Fibroblast of lung (primary cell): ENCODE data around the gene ATP10B. TPM values are rescaled to one million over a fixed set of nuclear protein-coding genes. Genes with fewer than 3 reads are reported as not detected.

ENCODE experiments used
- DNase-seq, 2 donors: peaks; one replicate each; pipeline versions ENCODE4 v3.0.0 to v3.0.0-alpha.2; 2010; ENCODE audit warnings: low read depth in 2 of 2
- H2AFZ ChIP-seq: 2 replicates; pipeline ENCODE4 v1.5.1; 2012; ENCODE audit warnings: low read length, control low read depth, inconsistent platforms
- H3K27ac ChIP-seq: 2 replicates; pipeline ENCODE4 v1.5.1; 2011; ENCODE audit warnings: low read length, control low read depth; ENCODE audit not compliant: insufficient read depth
- H3K27me3 ChIP-seq: 2 replicates; pipeline ENCODE4 v1.5.1; 2011; ENCODE audit warnings: mild to moderate bottlenecking, low read length; ENCODE audit not compliant: control insufficient read depth, insufficient read depth
- H3K36me3 ChIP-seq: 2 replicates; pipeline ENCODE4 v1.5.1; 2011; ENCODE audit warnings: low read length; ENCODE audit not compliant: control insufficient read depth, insufficient read depth
- H3K4me1 ChIP-seq: 2 replicates; pipeline ENCODE4 v1.5.1; 2011; ENCODE audit warnings: low read length; ENCODE audit not compliant: control insufficient read depth, insufficient read depth; ENCODE audit errors: extremely low read depth
- H3K4me2 ChIP-seq: 2 replicates; pipeline ENCODE4 v1.5.1; 2011; ENCODE audit warnings: low read length, control low read depth; ENCODE audit not compliant: insufficient read depth; ENCODE audit errors: extremely low read depth
- H3K4me3 ChIP-seq, 4 experiments: fragments of 200-600 bp in 1 of 4; sonication (generic) in 1 of 4; replicated peaks in 1 of 4; 2 replicates each; pipeline ENCODE4 v1.5.1; 2011 to 2016; ENCODE audit warnings: low read length in 4 of 4, low read depth in 3 of 4, mild to moderate bottlenecking in 3 of 4, control low read depth in 2 of 4, inconsistent platforms in 1 of 4, mixed read lengths in 1 of 4; ENCODE audit not compliant: insufficient read depth in 1 of 4; ENCODE audit errors: control extremely low read depth in 1 of 4
- H3K79me2 ChIP-seq: 2 replicates; pipeline ENCODE4 v1.5.1; 2012; ENCODE audit warnings: mild to moderate bottlenecking, low read length, inconsistent platforms; ENCODE audit not compliant: control insufficient read depth, insufficient read depth
- H3K9ac ChIP-seq: 2 replicates; pipeline ENCODE4 v1.5.1; 2011; ENCODE audit warnings: mild to moderate bottlenecking, low read length, control low read depth; ENCODE audit not compliant: insufficient read depth
- H3K9me3 ChIP-seq: 2 replicates; pipeline ENCODE4 v1.5.1; 2012; ENCODE audit warnings: low read depth, low read length; ENCODE audit not compliant: control insufficient read depth, insufficient read depth
- H4K20me1 ChIP-seq: 2 replicates; pipeline ENCODE4 v1.5.1; 2011; ENCODE audit warnings: low read length; ENCODE audit not compliant: control insufficient read depth, insufficient read depth; ENCODE audit errors: extremely low read depth
- EZH2 ChIP-seq: IDR thresholded peaks from 2 replicates; pipeline ENCODE4 v1.5.1; 2012; ENCODE audit warnings: low read length, control low read depth, mild to moderate bottlenecking; ENCODE audit errors: missing control alignments
- polyA plus RNA-seq, 2 donors: library from polyadenylated mRNA; depleted of rRNA in 1 of 2; stranded (reverse) in 1 of 2; unstranded in 1 of 2; fragments of >200 nt; gene quantifications; 2 replicates each; pipeline ENCODE4 v1.2.1, GENCODE V29; 2011 to 2012; ENCODE audit warnings: missing spikeins in 1 of 2
- total RNA-seq: library from RNA; depleted of rRNA; stranded (reverse); fragments of >200 nt; gene quantifications from 2 replicates; pipeline ENCODE4 v1.2.1, GENCODE V29; 2014
- TF ChIP-seq, protein P1 (sequence below), 2 donors: IDR thresholded peaks in 1 of 2; conservative IDR thresholded peaks in 1 of 2; 1 replicate in 1 of 2; 2 replicates in 1 of 2; pipeline ENCODE4 v1.5.1; 2011 to 2012; ENCODE audit warnings: low read length in 2 of 2, control low read depth in 1 of 2, inconsistent platforms in 1 of 2, low read depth in 1 of 2, mild to moderate bottlenecking in 1 of 2

The ATP10B gene
- total and polyA plus RNA-seq, 2 donors (not counting 1 experiment from before 2014, with no cell fraction given) = not detected

DNA sequence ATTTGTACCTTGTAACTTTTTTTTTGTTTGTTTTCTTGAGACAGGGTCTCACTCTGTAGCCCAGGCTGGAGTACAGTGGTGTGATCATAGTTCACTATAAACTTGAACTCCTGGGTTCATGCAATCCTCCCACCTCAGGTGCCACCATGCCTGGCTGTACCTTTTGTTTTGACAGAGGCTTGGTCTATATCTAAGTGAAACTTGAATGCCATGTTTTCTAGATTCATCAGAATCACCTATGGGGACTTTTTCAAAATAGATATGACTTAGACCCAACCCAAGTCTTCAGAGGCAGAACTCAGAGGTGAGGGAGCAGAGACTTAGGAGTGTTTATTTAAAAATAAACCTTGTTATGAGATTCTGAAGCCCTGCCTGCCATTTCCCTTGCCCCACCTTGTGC, 301.9 kb downstream of the ATP10B start:
- H3K9me3 ChIP-seq = no peaks in the 10 kb centered on the region
- TF ChIP-seq, protein P1, sequence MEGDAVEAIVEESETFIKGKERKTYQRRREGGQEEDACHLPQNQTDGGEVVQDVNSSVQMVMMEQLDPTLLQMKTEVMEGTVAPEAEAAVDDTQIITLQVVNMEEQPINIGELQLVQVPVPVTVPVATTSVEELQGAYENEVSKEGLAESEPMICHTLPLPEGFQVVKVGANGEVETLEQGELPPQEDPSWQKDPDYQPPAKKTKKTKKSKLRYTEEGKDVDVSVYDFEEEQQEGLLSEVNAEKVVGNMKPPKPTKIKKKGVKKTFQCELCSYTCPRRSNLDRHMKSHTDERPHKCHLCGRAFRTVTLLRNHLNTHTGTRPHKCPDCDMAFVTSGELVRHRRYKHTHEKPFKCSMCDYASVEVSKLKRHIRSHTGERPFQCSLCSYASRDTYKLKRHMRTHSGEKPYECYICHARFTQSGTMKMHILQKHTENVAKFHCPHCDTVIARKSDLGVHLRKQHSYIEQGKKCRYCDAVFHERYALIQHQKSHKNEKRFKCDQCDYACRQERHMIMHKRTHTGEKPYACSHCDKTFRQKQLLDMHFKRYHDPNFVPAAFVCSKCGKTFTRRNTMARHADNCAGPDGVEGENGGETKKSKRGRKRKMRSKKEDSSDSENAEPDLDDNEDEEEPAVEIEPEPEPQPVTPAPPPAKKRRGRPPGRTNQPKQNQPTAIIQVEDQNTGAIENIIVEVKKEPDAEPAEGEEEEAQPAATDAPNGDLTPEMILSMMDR (conservative IDR thresholded peaks at IDR 0.05 in 1 of 2, IDR thresholded peaks at IDR 0.05 in 1 of 2; ENCODE audit: low read depth in 1 of 2, low read length in 2 of 2) = no peak
- no peak for TF ChIP-seq EZH2
- H2AFZ ChIP-seq = no peak overlapping the region
- no peaks in the 10 kb centered on the region for H3K4me1 ChIP-seq
- H4K20me1 ChIP-seq = no peaks in the 10 kb centered on the region
- no peaks in the 10 kb centered on the region for H3K79me2 ChIP-seq
- no peaks in the 10 kb centered on the region for H3K27me3 ChIP-seq
- no peak overlapping the region for H3K9ac ChIP-seq
- no peak overlapping the region for H3K4me2 ChIP-seq
- no peak for DNase-seq
- no peak overlapping the region for H3K4me3 ChIP-seq
- no peaks in the 10 kb centered on the region for H3K36me3 ChIP-seq
- H3K27ac ChIP-seq = no peak overlapping the region

DNA sequence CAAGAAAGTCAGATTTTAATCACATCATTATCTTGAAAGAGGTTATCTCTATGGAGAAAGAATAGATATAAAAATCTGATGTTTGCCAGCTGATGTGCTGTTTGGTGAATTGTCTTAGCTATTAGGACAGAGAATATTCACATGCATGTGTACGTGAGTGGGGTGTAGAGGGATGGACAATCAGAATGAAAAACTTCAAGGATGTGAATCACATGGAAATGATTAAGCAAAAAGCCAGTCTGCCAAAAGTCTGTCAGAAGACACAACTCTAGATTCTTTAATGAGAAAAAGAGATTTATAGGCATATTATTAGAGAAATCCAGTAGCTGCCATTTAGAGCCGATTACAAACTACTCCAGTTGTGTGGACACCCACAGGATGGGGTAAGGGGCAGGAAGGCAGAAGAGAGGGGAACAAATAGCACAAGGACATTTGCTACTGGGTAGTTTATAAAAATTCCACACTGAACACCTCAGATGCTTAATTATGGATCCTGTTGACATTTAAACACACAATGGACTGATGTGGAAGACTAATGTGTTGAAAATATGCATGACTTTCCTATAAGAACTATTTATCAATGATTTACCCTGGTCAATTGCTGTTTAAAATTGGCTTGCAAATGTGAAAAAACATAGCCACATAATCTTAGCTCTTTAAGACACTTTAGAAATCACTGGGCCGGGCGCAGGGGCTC, 302.9 kb downstream of the ATP10B start:
- Histone ChIP-seq H2AFZ (no peak overlapping the region), H3K9ac (no peak overlapping the region), H3K79me2 (no peaks in the 10 kb centered on the region), H4K20me1 (no peaks in the 10 kb centered on the region), H3K4me3 (no peak overlapping the region), H3K9me3 (no peaks in the 10 kb centered on the region), H3K4me1 (no peaks in the 10 kb centered on the region), H3K27me3 (no peaks in the 10 kb centered on the region), H3K4me2 (no peak overlapping the region), H3K27ac (no peak overlapping the region), H3K36me3 (no peaks in the 10 kb centered on the region)
- peak in 1 of 2 donors; percentile 74 for DNase-seq
- TF ChIP-seq, protein P1 (conservative IDR thresholded peaks at IDR 0.05 in 1 of 2, IDR thresholded peaks at IDR 0.05 in 1 of 2; ENCODE audit: low read depth in 1 of 2, low read length in 2 of 2) = no peak
- TF ChIP-seq EZH2 = no peak

DNA sequence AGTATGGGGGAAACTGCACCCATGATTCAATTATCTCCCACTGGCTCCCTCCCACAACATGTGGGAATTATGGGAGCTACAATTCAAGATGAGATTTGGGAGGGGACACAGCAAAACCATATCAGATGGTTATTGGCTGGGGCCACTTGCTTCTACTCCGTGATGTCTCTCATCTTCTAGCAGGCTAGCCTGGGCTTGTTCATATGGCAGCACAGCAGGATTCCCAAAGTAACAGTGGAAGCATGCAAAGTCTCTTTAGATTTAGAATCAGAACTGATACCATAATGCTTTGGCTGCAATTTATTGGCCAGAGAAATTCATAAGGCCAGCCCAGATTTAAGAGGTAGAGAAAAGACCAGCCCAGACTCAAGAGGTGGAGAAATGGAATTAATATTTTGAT, 304.1 kb downstream of the ATP10B start:
- DNase-seq = no peak
- H3K9ac ChIP-seq = no peak overlapping the region
- no peaks in the 10 kb centered on the region for H3K79me2 ChIP-seq
- H3K36me3 ChIP-seq = no peaks in the 10 kb centered on the region
- H4K20me1 ChIP-seq = no peaks in the 10 kb centered on the region
- no peak overlapping the region for H3K4me2 ChIP-seq
- H3K9me3 ChIP-seq = no peaks in the 10 kb centered on the region
- H3K27me3 ChIP-seq = no peaks in the 10 kb centered on the region
- H3K4me1 ChIP-seq = no peaks in the 10 kb centered on the region
- no peak overlapping the region for H2AFZ ChIP-seq
- H3K4me3 ChIP-seq = no peak overlapping the region
- H3K27ac ChIP-seq = no peak overlapping the region
- no peak for TF ChIP-seq EZH2
- TF ChIP-seq, protein P1 (conservative IDR thresholded peaks at IDR 0.05 in 1 of 2, IDR thresholded peaks at IDR 0.05 in 1 of 2; ENCODE audit: low read depth in 1 of 2, low read length in 2 of 2) = no peak
